Measurements from ENCODE around the gene PTPRK.

Gene PTPRK

DNA sequence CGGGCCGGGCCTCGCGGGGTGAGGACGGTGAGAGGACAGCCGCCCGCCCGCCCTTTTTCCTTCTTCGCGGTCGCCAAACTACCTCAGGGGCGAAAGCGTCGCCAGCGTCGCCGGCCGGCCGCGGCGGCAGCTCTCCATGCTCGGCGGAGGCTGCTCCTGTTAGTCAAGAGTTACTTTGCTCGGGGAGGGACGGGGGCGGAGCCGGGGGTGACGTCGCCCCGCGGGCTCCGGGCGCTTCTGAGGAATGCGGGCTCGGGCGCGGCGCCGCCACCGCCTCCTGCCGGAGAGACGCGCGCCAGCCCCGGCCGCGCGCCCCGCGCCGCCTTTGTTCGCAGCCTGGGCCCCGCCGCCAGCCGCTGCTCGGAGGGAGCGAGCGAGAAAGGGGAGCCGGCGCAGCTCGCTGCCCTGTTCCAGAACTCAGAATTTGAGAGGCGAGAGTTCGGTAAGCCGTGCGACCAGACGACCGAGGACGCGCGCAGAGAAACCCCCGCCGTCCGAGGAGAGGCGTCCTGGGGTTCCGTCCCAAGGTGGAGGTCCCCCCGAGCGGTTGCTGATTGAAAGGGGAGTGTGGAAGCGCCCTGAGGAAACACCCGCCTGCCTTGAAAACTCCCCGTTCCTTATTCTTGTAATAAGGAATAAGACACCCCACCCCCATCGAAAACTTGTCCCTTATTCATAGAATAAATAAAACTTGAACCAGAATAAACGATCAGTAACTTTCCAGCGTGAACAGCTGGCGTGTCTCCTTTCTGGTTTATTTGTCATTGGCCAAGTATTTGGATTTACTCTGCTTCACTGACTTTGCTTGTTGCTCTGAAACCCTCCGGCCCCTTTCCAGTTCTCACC lies at the start of gene PTPRK:
TSS of gene PTPRK (minus strand) at position 164 of the 846 bp plus-strand sequence. CDS start 241 bp downstream, outside the sequence.
- DNase-seq (ENCODE audit: low spot score): peak; percentile 93

DNA sequence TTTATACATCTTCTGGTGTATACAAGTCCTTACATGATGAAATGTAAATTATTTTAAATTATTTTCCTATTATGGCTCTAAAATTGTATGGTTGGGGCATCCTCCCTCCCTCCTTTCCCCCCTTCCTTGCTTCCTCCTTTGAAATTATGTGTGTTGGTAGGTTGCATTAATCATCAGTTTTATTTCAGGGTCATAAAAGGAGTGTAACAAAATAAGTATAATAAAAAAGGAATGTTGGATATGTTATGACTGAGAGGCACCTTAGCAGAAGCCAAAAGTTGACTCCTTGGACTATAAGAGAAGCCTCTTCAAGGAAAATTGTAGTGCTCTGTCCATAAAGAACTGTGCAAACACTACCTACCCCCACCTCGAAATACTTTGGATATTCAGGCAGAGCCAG lies 46.6 kb upstream of the PTPRK start:
- DNase-seq (ENCODE audit: low spot score): no peak

DNA sequence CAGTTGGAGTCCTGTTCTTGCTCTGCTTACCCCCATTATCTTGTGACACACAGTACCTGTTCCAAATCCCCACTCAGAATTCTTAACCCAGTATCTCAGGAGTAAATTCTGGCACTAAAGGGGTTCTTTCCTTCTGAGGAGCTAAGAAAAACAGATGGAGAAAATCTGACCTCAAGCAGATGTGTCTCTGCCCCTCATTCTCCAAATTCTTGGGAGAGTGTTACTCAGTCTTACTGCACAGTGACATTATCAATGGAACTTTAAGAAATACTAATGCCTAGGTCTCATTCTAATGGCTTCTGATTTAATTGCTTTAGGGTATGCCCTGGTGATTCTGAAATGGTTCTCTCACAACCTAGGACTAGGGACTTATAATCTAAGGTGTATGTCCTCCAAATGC lies 40.6 kb upstream of the PTPRK start:
- DNase-seq (ENCODE audit: low spot score): no peak

DNA sequence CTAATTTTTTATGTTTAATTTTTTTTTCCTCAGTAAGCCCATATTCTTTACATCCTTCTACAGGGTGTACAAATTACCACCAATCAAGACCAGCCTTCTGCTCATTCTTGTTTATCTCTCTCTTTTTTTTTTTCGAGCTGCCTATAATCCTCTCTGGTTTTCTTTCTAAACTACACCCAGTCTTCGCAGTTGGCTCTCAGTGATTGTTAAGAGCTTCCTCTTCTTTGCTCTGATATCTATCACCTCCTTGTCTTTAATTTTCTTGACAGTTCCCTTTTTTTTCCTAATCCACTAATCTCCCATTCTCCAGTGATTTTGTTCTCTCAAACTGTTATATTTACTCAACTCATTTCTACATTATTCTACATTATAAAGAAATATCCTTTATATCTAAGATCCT lies 38.5 kb upstream of the PTPRK start:
- no peak for DNase-seq (ENCODE audit: low spot score)

DNA sequence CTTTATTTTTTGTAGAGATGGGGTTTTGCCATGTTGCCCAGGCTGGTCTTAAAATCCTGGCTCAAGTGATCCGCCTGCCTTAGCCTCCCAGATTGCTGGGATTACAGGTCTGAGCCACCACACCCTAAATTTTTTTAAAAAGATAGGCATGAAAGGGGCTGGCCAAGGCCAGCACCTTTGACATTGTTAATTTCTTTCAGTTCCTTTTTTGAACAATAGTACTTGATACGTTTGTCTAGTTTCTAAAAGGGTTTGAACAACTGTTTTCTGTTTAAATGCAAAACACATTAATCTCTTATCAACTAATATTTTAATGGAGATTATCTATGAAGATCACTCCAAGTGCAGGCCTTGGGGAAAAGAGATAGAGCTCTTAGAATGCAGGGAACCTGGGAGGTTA lies 37.6 kb upstream of the PTPRK start:
- DNase-seq (ENCODE audit: low spot score): no peak

DNA sequence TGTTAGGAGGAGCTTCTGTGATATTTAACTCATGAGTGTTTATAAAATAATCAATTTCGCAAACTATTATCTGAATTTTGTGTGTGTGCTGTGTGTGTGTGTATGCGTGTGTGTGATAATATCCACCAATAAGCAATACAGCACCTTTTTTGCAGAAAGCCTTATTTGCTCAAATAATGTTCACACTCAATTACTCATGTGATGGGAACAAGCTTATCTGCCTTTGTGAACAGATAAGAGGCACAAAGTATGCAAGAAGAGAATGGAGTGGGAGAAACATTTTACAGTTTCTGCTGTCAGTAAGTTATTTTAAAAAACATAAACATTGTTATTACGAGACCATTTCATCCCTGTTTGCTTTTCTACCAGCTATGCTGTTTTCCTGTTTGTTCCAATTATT lies 36.7 kb upstream of the PTPRK start:
- no peak for DNase-seq (ENCODE audit: low spot score)

DNA sequence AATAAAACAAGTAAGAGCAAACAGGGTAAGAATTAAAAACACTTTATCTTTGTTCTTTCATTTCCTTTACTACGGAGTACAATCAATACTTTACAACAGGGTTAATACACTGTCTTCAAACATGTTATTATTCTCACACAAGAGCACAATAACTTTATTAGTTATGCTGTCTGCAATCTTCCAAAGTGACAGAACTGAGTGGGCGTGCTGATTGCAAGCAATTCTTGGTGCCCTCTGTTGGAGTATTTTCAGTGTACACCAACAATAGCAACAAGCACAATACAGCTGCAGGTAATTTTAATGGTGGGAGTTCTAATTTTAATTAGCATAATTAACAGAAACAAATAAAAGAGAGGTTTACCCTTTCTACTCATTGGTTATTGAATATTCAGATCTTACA lies 33.9 kb upstream of the PTPRK start:
- DNase-seq (ENCODE audit: low spot score): peak; percentile 49

DNA sequence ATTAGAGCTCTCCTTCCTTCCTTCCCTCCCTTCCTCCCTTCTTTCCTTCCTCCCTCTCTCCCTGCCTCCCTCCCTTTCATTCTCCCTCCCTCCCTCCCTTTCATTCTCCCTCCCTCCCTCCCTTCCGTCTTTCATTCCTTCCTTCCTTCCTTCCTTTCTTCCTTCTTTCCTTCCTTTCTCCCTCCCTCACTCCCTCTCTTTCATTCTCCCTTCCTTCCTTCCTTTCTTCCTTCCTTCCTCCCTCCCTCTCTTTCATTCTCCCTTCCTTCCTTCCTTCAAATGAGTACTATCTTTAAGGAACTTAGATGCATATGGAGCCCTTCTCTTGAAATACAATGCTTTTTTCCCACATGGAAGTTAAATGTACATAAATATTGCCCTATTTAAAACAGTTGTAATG lies 20.9 kb upstream of the PTPRK start:
- DNase-seq (ENCODE audit: low spot score): no peak

DNA sequence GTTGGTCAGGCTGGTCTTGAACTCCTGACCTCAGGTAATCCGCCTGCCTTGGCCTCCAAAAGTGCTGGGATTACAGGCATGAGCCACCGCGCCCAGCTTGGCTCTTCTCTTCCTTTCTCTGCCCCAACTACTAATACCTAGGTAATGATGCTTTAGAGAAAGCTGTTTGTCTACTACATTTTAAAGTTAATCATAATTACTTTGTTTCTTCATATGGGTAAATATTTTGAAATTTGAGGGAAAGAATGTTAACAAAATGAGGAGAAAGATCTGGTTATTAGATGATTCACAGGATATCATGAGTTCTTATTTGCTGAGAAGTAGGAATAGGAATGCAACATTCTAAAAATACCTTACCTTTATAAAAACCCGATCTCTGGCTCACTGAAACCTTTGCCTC lies 18.4 kb upstream of the PTPRK start:
- DNase-seq (ENCODE audit: low spot score): no peak

DNA sequence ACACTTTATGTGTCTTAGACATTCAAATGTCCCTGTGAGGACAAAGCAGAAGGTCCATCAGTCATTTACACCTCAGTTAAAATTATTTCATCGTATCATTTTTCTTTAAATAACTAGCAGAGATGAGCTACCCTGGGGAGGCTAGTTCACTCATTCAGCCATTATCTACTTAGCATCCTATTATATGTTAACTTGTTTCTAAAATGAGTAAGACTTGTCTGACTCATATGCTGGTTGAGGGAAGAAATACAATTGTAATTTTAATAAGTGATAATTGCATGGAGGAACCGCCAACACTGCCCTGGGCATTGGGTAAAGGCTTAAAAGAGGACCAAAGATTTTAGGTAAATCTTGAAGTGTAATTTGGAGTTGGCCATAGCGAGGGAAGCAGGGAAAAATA lies 12.4 kb upstream of the PTPRK start:
- DNase-seq (ENCODE audit: low spot score): no peak

DNA sequence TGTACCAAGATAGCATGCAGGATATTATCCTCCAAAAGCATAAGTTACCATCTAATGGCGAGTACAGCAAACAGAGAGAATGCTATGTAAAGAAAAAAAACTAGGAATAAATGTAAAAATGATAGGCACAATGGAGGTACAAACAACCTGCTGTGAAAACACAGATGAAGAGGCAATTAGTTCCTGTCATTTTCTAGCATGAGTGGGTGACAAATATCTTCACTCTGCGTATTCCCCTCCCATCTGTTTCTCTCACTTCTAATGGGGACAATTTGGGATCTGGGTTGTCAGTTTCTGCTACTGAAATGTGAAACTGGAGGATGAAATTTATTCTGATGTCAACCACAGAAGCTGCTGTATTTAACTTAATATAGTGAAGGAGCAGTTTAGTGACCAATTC lies 11.7 kb upstream of the PTPRK start:
- no peak for DNase-seq (ENCODE audit: low spot score)

DNA sequence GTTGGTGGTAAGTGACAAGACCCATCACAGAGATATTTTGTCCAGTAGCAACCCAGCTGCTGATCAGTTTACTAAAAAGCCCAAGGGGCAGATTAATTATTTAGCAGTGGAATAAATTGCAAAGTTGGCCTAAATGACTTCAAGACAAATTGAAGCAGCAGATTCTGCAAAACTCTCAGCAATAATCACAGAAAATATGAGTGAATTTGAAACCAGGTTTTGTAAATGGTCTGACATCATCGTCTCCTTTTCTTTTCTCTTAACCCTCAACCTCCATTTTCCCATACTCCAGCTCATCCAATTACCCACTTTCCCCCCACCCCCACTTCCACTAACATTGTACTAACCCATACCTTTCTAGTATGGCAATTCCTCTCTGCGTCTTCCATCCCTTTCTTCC lies 11.3 kb upstream of the PTPRK start:
- no peak for DNase-seq (ENCODE audit: low spot score)

DNA sequence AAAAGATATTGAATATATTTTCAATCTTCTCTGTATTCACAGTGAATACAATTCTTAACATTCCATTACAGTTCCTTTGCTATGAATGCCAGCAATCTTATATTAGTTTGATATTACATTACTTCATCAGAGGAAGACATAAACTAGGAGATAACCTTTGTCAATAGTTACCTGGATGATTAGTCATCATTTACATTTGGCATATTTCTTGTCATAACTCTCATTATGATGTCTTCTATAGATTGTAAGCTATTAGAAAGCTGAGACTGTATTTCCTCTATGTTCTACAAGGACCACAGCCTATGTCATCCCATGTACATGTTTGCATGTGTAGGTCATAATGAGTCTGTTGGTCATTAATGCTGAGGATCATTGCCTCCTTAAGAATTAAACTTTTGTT lies 7.8 kb upstream of the PTPRK start:
- DNase-seq (ENCODE audit: low spot score): no peak

DNA sequence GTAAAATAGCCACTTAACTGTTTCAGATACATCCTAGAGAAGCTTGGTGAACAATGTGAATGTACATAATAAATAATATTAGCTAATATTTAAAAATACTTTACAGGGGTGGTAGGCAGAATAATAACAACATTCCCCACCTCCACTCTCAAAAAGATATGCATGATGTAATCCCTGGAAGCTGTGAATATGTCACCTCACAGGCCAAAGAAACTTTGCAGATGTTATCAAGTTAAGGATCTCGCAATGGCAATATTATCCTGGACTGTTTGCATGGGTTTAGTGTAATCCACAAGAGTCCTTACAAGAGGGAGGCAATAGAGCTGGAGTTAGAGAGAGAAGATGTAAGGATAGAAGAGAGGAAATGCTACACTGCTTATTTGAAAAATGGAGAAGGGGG lies 7.0 kb upstream of the PTPRK start:
- DNase-seq (ENCODE audit: low spot score): no peak

DNA sequence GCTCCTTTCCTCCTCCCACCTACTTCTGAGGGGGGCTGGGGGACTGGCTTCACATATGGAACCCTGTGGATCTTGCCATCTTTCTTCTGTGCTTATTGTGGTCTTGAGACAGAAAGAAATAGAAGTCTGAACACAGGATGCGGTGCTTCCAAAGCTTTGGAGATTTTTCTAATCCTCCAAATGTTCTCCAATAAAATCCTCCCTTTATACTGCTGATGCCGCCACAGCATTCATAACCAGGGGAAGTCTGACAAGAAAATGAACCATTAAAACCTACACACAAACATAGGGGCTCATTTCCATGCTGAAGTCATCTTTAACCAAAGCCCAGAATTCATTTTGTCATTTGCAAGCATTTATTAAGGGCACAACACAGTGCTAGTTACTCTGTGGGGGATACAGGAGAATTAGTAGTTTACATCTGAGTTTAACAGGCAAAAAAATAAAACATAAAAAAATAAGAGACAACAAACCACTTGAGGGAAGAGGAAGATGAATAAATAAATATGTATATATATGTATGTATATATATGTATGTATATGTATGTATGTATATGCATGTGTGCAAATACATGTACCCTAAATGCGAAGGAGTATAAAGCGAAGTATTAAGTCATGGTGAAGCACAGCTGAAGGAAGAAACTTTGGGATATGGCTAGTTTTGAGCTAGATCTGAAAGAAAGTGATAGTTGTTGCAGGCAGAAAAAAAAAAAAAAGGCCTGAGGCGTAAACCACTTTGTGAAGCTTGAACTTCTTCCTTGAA lies 5.9 kb upstream of the PTPRK start:
- no peak for DNase-seq (ENCODE audit: low spot score)

DNA sequence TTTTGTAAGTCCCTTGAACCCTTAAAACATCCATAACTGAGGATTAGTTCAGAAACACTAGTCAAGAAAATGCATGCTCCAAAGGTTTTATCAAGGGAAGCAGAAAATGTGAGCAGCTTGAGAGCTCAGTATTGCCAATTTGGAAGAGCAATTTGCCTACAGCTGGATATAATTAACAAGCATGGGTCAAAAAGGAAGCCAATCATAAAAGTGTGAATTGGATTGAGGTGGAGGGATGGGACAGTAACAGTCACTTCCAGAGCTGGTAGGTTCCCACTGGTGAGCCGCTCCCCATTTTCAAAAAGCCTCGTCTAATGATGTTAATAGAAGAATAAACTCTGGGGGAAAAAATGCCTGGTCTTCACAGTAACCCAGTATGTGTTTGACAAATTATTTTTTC lies 5.0 kb upstream of the PTPRK start:
- no peak for DNase-seq (ENCODE audit: low spot score)

DNA sequence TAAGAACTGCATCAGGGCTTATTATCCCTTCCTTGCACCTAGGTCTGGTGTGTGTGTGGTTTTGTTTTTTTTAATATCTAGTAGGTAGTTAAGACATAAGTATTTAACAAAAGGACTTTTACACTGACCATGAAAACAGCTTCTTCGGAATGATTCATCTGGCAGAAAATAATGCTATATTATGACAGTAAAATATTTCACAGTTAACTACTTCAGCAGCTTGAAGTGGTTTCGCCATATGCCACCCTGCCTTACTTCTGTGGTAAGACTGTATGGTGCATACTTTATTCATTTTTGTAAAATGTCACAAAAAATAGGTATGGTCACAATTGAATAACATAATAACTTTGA lies 858 bp upstream of the PTPRK start:
- DNase-seq (ENCODE audit: low spot score): no peak

DNA sequence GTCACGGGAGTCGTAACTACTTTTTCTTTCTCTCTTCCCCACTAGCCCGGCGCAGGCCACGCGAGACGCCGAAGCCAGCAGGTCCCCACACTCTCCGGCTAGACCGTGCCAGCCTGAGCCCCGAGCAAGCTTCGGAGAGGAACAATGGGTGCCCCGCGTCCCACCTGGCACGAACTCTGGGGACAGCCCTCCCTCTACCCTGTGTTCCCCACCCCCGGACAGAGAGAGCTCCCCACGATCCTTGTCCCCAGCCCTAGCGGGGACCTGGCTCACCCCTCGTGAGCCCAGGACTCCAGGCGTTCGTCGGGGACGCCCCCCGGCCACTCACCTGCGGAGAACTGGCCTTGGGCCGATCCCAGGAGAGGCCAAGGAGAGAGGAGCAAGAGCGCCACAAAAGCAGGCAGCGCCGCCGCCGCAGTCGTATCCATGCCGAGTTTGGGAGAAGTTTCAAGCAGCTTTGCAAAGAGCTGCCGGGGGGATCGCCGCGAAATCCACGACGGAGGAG lies 416 bp downstream of the PTPRK start:
- peak; percentile 61 for DNase-seq (ENCODE audit: low spot score)

DNA sequence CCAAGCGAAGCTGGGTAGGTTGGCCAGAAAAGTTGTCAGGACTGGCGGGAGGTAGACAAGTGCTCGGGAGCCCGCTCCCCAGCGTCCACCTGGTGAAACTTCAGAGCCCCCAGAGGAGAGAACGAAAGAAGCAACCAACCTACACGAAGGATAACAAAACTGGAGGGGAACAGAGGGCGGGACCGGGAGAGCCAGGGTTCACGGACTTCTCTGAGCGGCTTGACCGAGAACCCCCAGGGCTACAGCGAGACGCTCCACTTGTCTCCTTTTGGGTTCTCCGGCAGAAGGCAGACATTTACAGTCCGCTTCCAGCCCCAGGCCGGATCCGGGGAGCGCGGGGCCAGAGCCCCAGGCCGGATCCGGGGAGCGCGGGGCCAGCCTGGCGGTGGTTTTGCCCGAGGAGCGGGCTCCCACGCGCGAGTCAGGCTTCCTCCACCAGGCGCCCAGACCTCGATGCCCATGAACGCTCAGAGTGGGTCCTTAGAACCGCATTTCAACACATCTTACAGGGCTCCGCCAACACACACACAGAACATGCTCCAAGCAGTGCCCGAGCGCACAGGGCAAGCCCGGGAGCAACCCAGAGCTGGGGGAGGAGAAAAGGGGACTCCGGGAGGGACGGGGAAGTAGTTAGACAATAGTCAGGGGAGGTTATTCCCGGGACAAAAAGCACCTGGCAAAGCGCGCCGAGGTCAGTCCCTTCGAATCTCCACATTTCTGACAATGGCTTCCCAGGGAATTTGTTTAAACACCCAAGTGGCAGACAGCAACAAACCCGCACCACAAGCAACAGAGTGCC lies 1.1 kb downstream of the PTPRK start:
- DNase-seq (ENCODE audit: low spot score): peak; percentile 63

DNA sequence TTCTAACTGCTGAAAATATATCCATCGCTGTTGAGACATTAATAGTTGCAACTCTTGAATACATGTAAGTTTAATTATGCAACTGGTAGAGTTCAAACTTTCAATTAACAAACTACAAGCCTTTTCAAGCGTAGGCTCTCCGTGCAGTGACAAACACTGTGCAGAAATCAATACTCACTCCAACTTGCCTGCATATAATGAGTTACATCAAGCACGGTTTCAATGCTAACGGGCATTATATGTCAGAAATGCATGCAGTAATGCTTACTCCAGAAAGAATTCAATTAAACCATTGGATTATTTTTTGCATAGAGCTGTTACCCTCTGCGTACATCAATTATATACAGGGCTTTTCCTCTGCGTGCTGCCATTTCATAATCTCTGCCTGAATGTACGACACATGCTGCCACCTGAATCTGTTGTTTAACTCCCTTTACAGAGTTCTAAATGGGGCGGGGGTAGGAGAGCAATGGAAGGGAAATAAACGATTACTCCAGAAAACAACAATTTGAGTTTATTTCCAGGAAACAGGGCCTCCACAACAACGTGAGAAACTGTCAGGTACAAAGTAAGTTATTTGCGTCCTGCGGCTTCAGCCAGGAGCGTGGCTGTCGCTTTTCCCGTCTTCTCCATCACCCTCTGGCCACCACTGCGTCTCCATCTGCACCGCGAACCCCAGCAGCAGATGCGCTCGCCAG lies 1.8 kb downstream of the PTPRK start:
- DNase-seq (ENCODE audit: low spot score): peak; percentile 62

DNA sequence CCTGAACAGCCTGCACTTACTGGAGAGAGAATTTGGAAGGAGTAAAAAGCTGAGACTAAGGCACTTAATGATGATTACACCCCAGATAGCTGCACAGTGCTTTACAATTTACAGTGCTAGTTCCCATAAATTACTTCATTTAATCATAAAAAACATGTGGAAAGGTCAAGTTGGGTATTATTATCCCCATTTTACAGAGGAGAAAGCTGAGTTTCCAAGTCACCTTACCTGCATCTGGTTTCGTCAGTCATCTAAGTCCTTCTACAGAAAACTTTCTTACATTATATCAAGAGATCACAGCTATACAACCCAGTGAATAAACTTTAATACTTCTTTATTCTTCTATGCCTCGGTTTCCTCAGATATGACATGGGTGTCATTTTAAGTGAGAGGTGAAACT lies 3.3 kb downstream of the PTPRK start:
- DNase-seq (ENCODE audit: low spot score): no peak

DNA sequence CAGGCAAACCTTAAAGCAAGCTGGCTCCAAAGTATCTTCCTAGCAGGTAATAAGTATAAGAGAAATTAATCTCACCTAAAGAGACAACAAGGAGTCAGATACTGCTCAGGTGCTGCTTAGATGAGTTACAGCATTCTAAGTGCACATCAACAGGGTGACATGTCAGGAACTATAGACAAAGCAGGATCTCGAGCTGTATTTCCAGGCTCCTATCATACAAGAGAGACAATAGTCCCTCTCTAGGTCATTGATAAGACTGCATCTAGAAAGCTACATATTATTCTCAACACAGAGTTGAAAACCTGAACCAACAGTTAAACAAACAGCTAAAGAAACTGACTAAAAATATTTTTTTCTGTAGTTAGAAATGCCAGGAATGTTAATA lies 3.9 kb downstream of the PTPRK start:
- peak; percentile 91 for DNase-seq (ENCODE audit: low spot score)
